Effector CD4-positive, alpha-beta T cell (primary cell): Measurements from ENCODE around the gene MAP3K3.
A peak's percentile ranks its signal among the peaks of the same experiment; 100 is the strongest.

Experiments
- DNase-seq: peaks from one replicate; pipeline ENCODE4 v3.0.0-alpha.2; 2020
- total RNA-seq: gene quantifications from one replicate; lab custom pipeline; 2026; lab: John Stamatoyannopoulos, UW

The MAP3K3 gene
- total RNA-seq: 127 reads per million, percentile 87 among the genes with 10 or more reads in this experiment

DNA sequence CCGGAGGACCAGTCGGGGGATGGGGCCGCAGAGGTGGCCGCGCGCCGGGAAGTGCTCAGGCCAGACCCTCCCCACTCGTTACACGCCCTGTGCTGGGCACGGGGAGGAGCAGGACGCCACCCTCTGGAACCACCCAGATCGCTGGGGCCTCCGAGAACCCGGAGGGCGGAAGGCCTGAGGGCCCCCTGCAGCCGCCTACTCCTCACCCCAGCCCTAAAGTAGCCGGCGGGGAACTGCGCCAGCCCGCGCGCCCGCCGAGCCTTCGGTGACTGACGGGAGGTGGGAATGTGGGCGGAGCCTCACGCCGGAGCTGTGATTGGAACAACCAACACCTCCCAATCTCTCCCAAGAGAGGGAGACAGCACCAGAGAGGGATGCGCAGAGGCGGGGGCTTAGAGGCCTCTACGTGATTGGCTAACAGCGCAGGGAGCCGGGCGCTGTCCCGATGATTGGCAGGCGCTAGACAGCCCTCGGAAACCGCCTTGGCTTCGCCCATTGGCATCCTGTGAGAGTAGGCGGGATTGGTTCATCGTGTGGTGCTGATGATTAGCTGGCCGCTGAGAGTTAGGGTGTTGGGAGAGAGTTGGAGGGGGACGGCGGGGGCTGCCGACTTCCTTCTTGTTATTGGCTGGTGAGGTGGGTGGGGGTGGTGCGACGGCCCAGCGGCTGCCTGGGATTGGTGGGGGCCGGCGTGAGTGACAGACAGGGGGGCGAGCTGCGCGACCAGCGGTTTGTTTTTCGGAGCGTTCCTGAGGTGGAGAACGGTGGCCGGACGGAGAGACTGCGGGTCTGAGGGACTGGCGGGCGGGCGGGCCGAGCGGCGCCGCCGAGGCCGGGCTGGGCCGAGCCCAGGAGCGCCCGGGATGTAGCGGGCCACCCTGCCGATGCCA, at the start of gene MAP3K3:
TSS of gene MAP3K3 (plus strand) at position 734 of the 890 bp plus-strand sequence. CDS start 343 bp downstream, outside the sequence.
- peak; percentile 97 for DNase-seq

DNA sequence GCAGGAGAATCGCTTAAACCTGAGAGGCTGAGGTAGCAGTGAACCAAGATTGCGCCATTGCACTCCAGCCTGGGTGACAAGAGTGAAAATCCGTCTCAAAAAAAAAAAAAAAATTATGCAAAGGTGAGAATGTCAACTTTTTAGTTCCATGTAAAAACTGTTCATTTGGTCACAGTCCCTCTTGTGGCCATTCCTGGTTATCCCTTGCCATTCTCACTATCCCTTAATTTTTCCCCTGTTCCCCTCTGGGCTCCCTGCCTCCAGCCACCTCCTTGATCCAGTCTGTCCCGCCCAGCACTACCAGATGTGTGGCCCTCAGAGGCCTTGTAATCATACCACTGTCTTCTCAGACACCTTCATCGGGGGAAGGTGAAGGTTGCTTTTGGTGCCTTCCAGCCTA, 48.6 kb upstream of the MAP3K3 start:
- no peak for DNase-seq

DNA sequence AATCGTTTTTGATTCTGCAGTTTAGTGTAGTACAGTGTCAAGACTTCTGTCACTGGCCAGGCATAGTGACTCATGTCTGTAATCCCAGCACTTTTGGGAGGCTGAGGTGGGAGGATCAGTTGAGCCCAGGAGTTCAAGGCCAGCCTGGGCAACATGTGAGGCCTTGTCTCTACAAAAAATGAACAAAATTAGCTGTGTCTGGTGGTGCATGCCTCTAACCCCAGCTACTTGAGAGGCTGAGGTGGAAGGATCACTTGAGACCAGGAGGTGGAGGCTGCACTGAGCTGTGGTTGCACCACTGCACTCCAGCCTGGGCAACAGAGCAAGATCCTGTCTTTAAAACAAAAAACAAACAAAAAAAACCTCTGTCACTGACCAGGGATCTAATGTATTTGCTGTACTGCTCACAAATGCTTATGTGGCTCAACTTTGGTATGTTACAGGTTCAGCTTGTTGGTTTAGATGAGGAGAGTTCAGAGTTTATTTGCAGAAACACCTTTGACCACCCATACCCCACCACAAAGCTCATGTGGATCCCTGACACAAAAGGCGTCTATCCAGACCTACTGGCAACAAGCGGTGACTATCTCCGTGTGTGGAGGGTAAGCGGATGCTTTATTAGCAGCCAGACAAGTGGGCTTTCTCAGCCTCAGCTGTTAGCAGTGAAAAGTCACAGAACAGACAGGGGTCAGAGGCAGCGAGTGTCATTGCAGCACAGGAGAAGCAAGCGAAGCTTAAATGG, 44.0 kb upstream of the MAP3K3 start:
- DNase-seq: no peak

DNA sequence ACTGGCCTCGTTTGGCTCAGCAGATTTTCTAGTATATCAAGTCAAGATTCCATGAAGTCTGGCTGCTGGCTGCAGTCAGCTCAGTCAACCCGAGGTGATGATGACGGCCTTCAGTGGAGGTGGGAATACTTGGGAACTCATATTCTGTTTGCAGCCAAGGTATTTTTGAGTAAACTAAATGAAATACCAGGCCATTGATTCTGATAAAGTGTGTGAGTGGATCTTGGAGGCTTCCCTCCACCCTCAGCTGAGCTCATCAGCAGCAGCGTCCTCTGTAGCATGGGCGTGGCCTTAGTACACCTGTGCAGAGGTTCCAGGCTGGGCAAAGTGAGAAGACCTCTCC, 43.5 kb upstream of the MAP3K3 start:
- no peak for DNase-seq

DNA sequence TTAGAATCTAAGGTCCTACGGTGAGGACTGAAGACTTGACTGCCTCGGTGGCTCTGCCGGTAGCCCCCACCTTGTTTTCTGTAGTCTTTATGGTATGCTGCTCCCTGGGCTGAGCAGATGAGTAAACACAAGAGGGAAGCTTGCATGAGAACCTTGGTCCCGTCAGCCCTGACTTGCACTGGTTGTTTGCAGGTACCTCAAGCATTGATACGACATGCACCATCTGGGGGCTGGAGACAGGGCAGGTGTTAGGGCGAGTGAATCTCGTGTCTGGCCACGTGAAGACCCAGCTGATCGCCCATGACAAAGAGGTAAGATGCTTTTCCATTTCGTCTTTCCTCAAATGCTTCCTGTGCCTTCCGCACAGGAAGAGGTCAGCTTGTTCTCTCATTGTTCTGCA, 42.6 kb upstream of the MAP3K3 start:
- DNase-seq: no peak

DNA sequence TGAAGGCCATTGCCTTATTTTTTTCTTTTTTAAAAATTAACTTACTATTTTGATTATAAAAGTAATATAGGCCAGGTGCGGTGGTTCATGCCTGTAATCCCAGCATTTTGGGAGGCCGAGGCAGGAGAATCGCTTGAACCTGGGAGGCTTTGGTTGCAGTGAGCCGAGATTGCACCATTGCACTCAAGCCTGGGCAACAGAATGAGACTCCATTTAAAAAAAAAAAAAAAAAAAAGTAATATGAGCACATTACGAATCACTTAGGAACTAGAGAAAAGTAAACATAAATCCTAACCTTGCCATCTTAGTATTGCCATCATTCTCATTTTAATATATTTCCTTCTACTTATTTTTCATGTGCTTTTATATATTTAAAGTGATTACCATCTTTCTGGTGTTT, 34.4 kb upstream of the MAP3K3 start:
- DNase-seq: no peak

DNA sequence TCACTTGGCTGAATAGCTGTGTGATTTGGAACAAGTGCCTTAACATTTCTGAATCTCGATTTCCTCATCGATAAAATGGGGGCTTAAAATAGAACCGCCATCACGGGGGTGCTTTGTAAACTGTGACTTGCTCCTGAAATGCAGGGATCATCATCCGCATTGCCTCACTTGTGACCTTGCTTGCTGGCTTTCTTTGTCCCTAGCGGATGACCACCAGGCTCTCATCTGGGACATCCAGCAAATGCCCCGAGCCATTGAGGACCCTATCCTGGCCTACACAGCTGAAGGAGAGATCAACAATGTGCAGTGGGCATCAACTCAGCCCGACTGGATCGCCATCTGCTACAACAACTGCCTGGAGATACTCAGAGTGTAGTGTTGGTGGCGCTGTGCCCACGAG, 33.4 kb upstream of the MAP3K3 start:
- no peak for DNase-seq

DNA sequence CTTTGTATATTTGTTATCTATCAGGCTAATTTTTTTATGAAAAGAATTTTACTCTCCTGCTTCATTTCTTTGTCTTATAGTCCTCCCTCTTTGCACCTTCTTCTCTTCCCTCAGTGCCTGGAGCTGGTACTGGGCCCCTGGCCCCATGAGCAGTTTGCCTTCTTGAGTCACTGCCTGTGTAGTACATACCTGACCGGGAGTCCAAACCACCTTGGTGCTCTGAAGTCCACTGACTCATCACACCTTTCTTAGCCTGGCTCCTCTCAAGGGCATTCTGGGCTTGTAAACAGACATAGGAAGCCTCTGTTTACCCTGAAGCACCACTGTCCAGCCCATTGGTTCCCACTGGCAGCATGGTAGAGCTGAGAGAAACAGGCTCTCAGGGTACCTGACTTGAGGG, 32.6 kb upstream of the MAP3K3 start:
- DNase-seq: no peak

DNA sequence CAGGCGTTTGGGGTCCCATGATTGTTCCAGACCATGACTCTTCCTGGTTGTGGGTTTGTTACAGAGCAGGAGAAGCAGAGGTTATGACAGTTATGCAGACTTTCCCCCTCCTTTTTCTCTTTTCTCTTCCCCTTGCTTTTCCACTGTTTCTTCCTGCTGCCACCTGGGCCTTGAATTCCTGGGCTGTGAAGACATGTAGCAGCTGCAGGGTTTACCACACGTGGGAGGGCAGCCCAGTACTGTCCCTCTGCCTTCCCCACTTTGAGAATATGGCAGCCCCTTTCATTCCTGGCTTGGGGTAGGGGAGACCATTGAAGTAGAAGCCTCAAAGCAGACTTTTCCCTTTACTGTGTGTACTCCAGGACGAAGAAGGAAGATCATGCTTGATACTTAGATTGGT, 29.4 kb upstream of the MAP3K3 start:
- no peak for DNase-seq

DNA sequence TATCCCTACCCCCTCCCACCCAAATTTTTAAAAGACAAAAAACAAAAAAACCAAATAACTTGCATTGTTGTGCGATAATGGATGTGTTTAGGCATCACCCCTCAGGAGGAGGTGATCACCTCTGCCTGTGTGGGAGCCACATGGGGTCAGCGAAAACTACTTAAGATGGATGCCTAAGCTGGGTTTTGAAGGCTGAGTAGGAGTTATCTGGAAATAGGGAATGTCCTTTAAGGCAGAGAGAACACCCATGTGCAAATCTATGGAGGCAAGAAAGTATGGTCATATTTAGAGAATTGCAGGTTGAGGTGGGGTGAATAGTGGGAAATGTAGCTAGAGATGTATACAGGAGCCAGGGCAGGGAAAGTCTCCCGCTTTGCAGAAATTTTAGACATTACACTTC, 27.1 kb upstream of the MAP3K3 start:
- DNase-seq: no peak

DNA sequence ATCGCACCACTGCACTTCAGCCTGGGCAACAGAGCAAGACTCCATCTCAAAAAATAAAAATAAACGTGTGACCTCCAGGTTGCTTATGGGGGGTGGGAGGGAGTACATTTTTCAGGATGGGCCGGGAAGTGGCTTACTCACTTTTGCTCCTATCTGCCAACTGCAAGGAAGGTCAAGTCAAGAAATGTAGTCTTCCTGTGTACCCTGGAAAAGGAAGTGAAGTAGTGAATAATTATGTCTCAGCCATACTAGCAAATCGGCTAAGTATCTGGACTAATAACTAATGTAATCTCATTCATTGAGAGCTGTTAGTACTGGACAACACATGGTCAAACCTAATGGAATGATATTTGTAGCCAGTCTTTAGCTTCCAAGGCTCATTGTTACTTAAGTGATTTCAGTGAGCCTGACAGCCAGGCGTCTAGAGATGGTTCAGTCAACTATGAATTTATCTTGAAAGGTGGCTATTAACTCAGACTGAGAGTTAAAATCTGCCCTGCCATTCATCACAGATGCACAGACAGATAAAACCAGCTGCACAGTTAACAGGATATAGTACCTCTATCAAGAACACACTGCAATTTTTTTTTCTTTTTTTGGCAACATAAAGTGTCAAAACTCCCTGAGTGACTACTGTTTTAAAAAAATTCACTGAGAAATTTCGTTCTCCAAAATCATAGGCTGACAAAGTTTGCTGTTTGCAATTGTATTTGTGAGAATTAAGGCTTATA, 25.2 kb upstream of the MAP3K3 start:
- DNase-seq: no peak

DNA sequence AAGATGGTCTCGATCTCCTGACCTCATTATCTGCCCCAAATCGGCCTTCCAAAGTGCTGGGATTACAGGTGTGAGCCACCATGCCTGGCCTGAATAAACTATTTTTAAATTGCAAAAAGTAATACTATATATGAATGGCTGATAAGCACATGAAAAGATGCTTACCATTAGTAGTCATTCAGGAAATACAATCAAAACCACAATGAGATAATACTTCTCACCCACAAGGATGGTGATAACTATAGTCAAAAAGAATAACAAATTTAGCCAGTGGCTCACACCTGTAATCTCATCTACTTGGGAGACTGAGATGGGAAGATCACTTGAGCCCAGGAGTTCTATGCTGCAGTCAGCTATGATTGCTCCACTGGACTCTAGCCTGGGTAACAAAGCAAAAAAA, 23.9 kb upstream of the MAP3K3 start:
- no peak for DNase-seq

DNA sequence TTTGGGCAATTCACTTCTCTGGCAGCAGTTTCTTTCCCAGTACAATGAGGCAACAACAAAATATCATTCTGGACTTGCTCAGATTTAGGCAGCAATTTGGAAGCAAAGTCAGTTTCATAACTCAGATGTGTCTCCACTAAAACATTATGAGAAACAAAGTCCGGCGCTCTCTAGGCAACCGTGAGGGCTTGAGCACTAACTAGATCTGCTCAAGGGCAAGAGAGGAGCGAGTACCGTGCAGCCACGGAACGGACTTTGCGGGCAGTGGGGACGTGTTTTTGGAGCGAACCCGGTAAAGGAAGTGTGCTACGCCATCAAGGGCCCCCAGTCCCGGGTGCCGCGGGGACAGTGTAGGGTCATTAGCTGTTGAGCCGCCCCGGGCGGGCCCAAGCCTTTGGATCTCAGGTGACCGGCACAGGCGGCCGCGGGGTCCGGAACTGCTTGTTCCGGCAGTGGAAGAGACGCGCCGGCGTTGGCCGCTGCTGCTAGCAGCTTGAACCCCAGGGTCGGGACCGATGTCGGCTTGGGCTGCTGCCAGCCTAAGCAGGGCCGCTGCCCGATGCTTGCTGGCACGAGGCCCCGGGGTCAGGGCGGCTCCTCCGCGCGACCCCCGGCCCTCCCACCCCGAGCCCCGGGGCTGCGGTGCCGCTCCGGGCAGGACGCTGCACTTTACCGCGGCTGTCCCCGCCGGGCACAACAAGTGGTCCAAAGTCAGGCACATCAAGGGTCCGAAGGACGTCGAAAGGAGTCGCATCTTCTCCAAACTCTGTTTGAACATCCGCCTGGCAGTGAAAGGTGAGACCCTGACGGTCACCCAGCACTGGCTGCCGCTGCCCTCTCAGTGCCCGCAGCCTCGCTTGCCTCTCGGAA, 21.4 kb upstream of the MAP3K3 start, which contains the start of gene TACO1:
TSS of gene TACO1 (plus strand) at position 327 of the 870 bp plus-strand sequence. CDS start at position 516, 189 bp downstream.
- peak; percentile 59 for DNase-seq

DNA sequence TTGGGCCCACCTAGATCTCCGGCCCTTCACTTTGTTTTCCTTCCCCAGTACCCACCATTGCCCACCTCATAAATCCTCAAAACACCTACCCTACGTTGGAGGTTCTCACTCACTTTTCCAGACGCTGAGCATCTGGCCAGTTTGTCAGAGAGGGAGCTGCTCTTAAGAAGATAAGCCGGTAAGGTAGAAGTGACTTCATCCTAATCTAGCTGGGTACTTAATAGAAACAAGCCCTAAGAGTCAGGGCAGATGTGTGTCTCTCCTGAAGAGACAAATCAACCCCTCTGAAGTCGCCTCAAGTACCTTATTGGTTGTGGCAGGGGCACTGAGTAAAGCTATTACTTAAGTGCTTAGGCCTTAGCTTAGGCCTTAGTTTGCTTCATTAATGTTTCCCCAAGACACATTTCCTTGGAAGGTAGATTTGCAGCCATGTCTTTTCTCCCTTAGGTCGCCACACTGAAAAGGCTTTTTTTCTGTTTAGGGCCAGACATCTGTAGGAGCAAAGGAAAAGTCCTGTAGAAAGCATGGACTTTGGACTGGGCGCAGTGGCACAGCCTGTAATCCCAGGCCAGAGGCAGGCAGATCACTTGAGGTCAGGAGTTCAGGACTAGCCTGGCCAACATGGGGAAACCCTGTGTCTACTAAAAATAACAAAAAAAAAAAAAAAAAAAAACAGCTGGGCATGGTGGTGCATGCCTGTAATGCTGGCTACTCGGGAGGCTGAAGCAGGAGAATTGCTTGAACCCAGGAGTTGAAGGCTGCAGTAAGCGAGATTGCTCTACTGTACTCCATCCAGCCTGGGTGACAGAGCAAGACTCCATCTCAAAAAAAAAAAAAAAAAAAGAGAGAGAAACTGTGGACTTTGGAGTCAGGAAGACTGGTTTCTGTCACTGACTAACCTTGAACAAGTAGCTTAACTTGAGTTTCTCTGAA, 20.5 kb upstream of the MAP3K3 start:
- DNase-seq: no peak

DNA sequence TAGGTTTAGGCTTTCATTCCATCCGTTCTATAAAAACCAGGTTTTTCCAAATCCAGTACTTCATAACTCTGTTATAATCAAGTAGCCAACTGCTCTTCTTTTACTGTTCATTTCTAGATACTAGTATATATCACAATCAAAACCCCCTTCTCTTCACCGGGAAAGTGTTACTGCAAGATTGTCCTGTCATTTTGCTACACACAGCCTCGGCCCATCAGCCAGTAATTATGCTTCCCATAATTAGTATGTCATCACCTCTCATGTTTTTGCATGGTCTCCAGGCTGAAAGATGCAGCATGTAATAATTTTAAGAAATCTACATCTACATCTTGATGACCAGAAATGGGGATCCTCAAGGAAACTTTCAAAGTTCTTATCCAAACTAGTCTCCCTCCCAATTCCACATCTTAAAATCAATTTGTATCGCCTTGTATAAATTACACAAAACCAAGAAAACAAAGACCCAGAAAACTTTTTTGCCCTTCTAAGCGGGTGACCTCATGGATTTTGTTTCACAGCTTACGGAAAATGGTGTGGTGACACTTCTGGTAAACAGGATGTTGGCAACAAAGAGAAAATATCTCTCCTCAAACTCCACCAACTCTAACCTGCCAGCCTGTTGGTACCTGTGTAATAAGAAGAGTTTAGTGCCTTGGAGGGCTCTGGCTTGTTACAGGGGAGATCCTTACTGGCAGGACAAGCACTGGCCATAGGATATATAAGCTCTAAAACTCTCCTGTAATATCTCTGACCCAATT, 12.2 kb upstream of the MAP3K3 start:
- DNase-seq: no peak

DNA sequence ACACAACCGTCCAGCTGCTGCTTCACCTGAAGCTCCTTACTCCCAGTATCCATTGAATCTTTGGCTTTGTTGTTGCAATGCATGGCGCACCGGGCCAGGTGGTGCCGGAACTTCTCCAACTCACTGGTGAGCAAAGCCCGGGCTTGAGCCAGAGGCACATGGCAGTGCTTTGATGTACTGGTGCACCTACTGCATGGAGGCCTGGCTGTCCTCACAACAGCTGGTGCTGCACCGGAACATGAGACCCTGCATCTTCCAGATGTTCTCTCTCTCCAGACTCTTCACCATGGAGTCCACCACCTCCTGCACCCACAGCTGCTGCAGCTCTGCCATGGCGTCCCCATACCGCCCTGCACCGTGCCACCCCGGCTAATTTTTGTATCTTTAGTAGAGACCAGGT, 11.4 kb upstream of the MAP3K3 start:
- DNase-seq: no peak

DNA sequence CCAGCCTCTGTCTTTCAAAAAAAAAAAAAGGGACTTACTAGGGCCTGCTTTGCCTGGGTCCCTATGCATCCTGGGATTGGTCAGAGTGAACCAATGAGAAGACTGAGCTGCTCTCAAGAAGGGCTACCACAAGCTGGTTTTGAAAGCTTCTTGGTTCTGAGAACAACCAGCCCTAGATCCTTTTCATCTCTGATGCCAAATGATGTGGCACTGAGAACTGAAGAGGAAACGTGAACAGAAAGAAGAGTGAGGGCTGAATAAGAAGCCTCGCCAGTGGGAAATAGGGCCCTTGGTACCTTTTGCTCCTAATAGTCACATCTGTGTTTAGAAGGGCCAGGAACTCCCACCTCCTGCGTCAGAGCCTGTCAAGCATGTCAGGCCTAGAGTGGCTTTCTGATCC, 10.9 kb upstream of the MAP3K3 start:
- no peak for DNase-seq

DNA sequence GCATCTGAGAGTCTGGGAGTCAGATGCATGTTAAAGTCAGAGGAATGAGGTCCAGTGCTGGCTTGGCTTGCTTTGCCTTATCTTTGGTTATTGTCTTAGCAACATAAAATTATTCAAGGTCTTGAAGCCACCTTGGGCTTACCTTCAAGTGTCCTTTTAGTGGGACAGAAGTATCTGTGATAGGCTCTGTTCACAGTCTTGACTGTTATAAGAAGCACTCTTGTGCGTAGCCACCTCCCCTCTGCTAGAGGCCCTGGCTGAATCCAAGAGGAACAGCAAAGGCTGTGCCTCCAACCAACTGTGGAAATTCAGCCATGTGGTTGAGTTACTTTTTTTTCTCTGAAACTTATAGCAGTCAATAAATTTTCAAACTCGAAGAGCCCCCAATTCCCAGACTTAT, 8.6 kb upstream of the MAP3K3 start:
- DNase-seq: no peak

DNA sequence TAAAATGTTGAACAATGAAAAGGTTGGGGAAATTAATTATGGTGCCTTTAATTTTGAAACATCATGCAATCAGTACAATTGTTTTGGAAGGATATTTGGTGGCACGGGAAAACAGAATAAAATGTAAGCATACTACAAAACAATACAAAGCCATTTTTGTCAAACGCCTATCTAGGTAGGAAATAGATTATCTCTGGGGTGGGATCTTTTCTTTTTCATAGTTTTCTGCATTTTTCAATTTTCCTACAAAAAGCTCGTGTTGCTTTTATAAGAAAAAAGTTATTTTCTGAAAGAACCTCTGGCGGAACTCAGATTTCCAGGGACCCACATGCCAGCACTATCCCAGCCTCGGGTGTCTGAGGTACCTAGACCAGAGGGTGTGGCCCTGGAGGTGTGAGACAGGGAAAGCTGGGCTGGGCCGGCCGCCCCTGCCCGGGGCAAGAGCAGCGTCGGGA, 961 bp upstream of the MAP3K3 start:
- DNase-seq: no peak
